Measurements from ENCODE around the gene MYOG.

DNA sequence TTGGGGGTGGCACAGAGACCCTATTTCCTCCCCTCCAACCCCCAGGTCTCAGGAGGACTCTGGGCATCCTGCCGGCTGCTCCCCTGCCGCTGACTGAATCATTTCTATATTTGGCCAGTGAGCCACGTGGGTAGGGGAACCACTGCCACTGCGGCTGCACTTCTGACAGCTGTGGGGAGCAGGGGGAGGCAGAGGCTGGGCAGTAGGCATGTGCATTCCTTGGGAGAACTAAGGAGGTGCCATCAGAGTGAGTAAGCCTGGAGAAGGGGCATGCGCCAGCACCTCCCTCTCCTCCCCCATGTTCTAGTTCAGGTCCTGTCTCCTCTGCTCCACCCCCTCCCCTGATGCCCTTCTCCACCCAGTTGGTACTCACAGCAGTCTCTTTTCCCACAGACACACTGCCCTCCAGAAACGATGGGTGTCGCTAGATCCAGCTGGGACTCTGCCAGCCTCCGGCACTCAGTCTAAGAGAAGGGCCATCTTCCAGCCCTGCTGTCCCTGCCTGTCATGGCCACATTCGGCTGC, 47.5 kb downstream of the MYOG start:
- peak in 1 of 2 donors; percentile 21 for TF ChIP-seq CTCF (conservative IDR thresholded peaks at IDR 0.05 in 1 of 2, IDR thresholded peaks at IDR 0.05 in 1 of 2; ENCODE audit: low read depth in 1 of 2, low read length in 2 of 2)
- no peak for TF ChIP-seq EZH2 (IDR thresholded peaks at IDR 0.05; ENCODE audit: low read length, missing control alignments)
